Astrocyte (in vitro differentiated cells and primary cell): ENCODE data around the gene NBEA. TPM values are rescaled to one million over a fixed set of nuclear protein-coding genes. Genes with fewer than 3 reads are reported as not detected.

ENCODE experiments used
- DNase-seq: peaks from one replicate; pipeline ENCODE4 v3.0.0-alpha.2; 2010; ENCODE audit warnings: low read depth
- FAIRE-seq: peaks from 2 replicates; lab custom pipeline; 2011; peaks lifted over from hg19 to GRCh38; lab: Jason Lieb, UNC
- H2AFZ ChIP-seq: 2 replicates; pipeline ENCODE4 v1.6.0; 2012; ENCODE audit warnings: low read depth, low read length, inconsistent platforms
- H3K27ac ChIP-seq: 2 replicates; pipeline ENCODE4 v1.5.1; 2011; ENCODE audit warnings: low read depth, low read length, inconsistent platforms
- H3K27me3 ChIP-seq: 2 replicates; pipeline ENCODE4 v1.6.0; 2011; ENCODE audit warnings: low read length, inconsistent platforms; ENCODE audit not compliant: insufficient read depth
- H3K36me3 ChIP-seq: 2 replicates; pipeline ENCODE4 v1.5.1; 2011; ENCODE audit warnings: low read length, inconsistent platforms; ENCODE audit not compliant: insufficient read depth
- H3K4me1 ChIP-seq: 2 replicates; pipeline ENCODE4 v1.5.1; 2011; ENCODE audit warnings: low read length, inconsistent platforms; ENCODE audit not compliant: insufficient read depth
- H3K4me2 ChIP-seq: 2 replicates; pipeline ENCODE4 v1.6.0; 2012; ENCODE audit warnings: low read length, inconsistent platforms
- H3K4me3 ChIP-seq: 2 replicates; pipeline ENCODE4 v1.5.1; 2011; ENCODE audit warnings: low read depth, mild to moderate bottlenecking, low read length, inconsistent platforms; ENCODE audit not compliant: insufficient read depth
- H3K79me2 ChIP-seq: 2 replicates; pipeline ENCODE4 v1.6.0; 2012; ENCODE audit warnings: mild to moderate bottlenecking, low read length, inconsistent platforms; ENCODE audit not compliant: insufficient read depth
- H3K9ac ChIP-seq: 2 replicates; pipeline ENCODE4 v1.6.0; 2012; ENCODE audit warnings: mild to moderate bottlenecking, low read length, inconsistent platforms
- H3K9me3 ChIP-seq: 2 replicates; pipeline ENCODE4 v1.5.1; 2012; ENCODE audit warnings: low read depth, mild to moderate bottlenecking, low read length, inconsistent platforms; ENCODE audit not compliant: insufficient read depth
- H4K20me1 ChIP-seq: 2 replicates; pipeline ENCODE4 v1.6.0; 2012; ENCODE audit warnings: low read length, inconsistent platforms; ENCODE audit not compliant: insufficient read depth
- H3K27ac Mint-ChIP-seq: one replicate; pipeline ENCODE4 v1.8.0; 2021; ENCODE audit warnings: mild to moderate bottlenecking, mixed read lengths; ENCODE audit not compliant: unreplicated experiment
- H3K27me3 Mint-ChIP-seq: one replicate; pipeline ENCODE4 v1.8.0; 2021; ENCODE audit warnings: low read depth, mixed read lengths; ENCODE audit not compliant: unreplicated experiment
- H3K36me3 Mint-ChIP-seq: one replicate; pipeline ENCODE4 v1.8.0; 2021; ENCODE audit warnings: low read depth, mixed read lengths; ENCODE audit not compliant: unreplicated experiment
- H3K4me1 Mint-ChIP-seq: one replicate; pipeline ENCODE4 v1.8.0; 2021; ENCODE audit warnings: low read depth, mixed read lengths; ENCODE audit not compliant: unreplicated experiment
- H3K4me3 Mint-ChIP-seq: one replicate; pipeline ENCODE4 v1.8.0; 2021; ENCODE audit warnings: mild to moderate bottlenecking, moderate library complexity, mixed read lengths; ENCODE audit not compliant: unreplicated experiment
- H3K9me3 Mint-ChIP-seq: one replicate; pipeline ENCODE4 v1.8.0; 2021; ENCODE audit warnings: mild to moderate bottlenecking, mixed read lengths; ENCODE audit not compliant: unreplicated experiment
- CTCF ChIP-seq: IDR thresholded peaks from 2 replicates; pipeline ENCODE4 v1.5.1; 2011; ENCODE audit warnings: low read depth, mild to moderate bottlenecking, inconsistent platforms, low read length, moderate library complexity; ENCODE audit not compliant: insufficient read depth
- EZH2 ChIP-seq: IDR thresholded peaks from 2 replicates; pipeline ENCODE4 v1.6.1; 2012; ENCODE audit warnings: mild to moderate bottlenecking, low read length, inconsistent platforms; ENCODE audit not compliant: insufficient read depth
- total RNA-seq: library from RNA; stranded (reverse); gene quantifications from 2 replicates; pipeline ENCODE4 v1.2.1, GENCODE V29; 2021

The NBEA gene
- total RNA-seq, 1 donor from 2014 or later, result 7.8 TPM

- no peaks in the 10 kb centered on the region for H3K36me3 ChIP-seq
- no peak overlapping the region for H3K27ac Mint-ChIP-seq
- no peak overlapping the region for H2AFZ ChIP-seq
- H4K20me1 ChIP-seq, result no peaks in the 10 kb centered on the region
- H3K36me3 Mint-ChIP-seq, result no peaks in the 10 kb centered on the region
- H3K9me3 ChIP-seq, result no peaks in the 10 kb centered on the region
- no peaks in the 10 kb centered on the region for H3K4me1 ChIP-seq
- H3K27me3 Mint-ChIP-seq, result peaks cover 6% of the 10 kb centered on the region
- no peak overlapping the region for H3K9ac ChIP-seq
- DNase-seq, result no peak
- no peak overlapping the region for H3K27ac ChIP-seq
- H3K4me1 Mint-ChIP-seq, result no peaks in the 10 kb centered on the region
- H3K4me3 ChIP-seq, result no peak overlapping the region
- H3K27me3 ChIP-seq, result no peaks in the 10 kb centered on the region
- no peak overlapping the region for H3K4me2 ChIP-seq
- H3K9me3 Mint-ChIP-seq, result no peaks in the 10 kb centered on the region
- FAIRE-seq, result no peak
- no peaks in the 10 kb centered on the region for H3K79me2 ChIP-seq
- no peak for TF ChIP-seq EZH2
- no peak for TF ChIP-seq CTCF
- H3K4me3 Mint-ChIP-seq, result no peak overlapping the region
These were observed 742.4 kb downstream of the NBEA start for GRCh38 chr13:35684432-35684831.

- peaks cover 6% of the 10 kb centered on the region for H3K27me3 Mint-ChIP-seq
These were observed 745.3 kb downstream of the NBEA start for GRCh38 chr13:35687336-35687735.

More at GRCh38 chr13:35687336-35687735, 745.3 kb downstream of the NBEA start:
- no peaks in the 10 kb centered on the region for H3K4me1 ChIP-seq
- Mint-ChIP-seq H3K4me3 (no peak overlapping the region), H3K27ac (no peak overlapping the region), H3K9me3 (no peaks in the 10 kb centered on the region), H3K4me1 (no peaks in the 10 kb centered on the region), H3K36me3 (no peaks in the 10 kb centered on the region)
- DNase-seq (no peak), FAIRE-seq (no peak)
- H3K4me3 ChIP-seq, result no peak overlapping the region
- H3K9me3 ChIP-seq, result no peaks in the 10 kb centered on the region
- no peak overlapping the region for H3K9ac ChIP-seq
- H4K20me1 ChIP-seq, result no peaks in the 10 kb centered on the region
- H3K27ac ChIP-seq, result no peak overlapping the region
- H2AFZ ChIP-seq, result no peak overlapping the region
- H3K36me3 ChIP-seq, result no peaks in the 10 kb centered on the region
- no peak overlapping the region for H3K4me2 ChIP-seq
- TF ChIP-seq EZH2 (no peak), CTCF (no peak)
- H3K27me3 ChIP-seq, result no peaks in the 10 kb centered on the region
- no peaks in the 10 kb centered on the region for H3K79me2 ChIP-seq
